Measurements from ENCODE around the gene JAK1.

DNA sequence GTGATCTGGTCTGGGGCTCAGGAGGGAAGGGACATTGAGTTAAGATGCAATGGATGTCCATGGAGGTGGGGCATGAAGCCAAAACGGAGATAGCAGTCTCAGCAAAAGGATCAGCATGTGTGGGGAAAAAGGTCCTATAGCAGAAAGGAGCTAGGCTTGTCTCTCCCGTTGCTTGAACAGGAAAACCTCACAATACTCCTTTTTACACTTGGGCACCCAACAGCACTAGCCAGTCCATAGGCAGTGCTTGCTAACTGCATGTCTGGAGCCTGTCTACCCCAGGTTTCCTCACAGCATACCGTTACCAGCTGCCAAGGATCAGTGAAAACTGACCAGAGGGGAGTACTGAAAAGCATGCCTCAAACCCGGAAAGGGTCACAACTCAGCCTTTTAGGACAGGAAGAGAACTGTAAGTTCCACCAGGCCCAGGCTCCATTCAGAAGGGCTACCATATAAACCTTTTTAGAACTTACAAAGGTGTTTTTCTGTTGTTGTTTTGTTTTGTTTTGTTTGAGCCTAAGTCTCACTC is 78.6 kb downstream of the JAK1 start:
- TF ChIP-seq, protein P1, sequence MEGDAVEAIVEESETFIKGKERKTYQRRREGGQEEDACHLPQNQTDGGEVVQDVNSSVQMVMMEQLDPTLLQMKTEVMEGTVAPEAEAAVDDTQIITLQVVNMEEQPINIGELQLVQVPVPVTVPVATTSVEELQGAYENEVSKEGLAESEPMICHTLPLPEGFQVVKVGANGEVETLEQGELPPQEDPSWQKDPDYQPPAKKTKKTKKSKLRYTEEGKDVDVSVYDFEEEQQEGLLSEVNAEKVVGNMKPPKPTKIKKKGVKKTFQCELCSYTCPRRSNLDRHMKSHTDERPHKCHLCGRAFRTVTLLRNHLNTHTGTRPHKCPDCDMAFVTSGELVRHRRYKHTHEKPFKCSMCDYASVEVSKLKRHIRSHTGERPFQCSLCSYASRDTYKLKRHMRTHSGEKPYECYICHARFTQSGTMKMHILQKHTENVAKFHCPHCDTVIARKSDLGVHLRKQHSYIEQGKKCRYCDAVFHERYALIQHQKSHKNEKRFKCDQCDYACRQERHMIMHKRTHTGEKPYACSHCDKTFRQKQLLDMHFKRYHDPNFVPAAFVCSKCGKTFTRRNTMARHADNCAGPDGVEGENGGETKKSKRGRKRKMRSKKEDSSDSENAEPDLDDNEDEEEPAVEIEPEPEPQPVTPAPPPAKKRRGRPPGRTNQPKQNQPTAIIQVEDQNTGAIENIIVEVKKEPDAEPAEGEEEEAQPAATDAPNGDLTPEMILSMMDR (IDR thresholded peaks at IDR 0.05), result no peak
- TF ChIP-seq POLR2A (IDR thresholded peaks at IDR 0.05), result no peak
